ENCODE measurements around the gene PIEZO1. TPM values are rescaled to one million over a fixed set of nuclear protein-coding genes. Genes with fewer than 3 reads are reported as not detected.

Gene PIEZO1
- total and polyA plus RNA-seq, 2 donors (not counting 3 experiments of a cell fraction or from before 2014, with no cell fraction given), result 298 to 322 TPM

- H2AFZ ChIP-seq (ENCODE audit: low read depth, low read length), result no peak overlapping the region
- peak; percentile 31 for FAIRE-seq
- H3K9me1 ChIP-seq (replicated peaks; ENCODE audit: control insufficient read depth, extremely low read depth, insufficient read depth, low read length), result no peaks in the 10 kb centered on the region
- no peak overlapping the region for H3K4me3 ChIP-seq (replicated peaks in 1 of 3; ENCODE audit: insufficient read depth in 1 of 3, low read depth in 1 of 3, low read length in 3 of 3)
- H3K27me3 ChIP-seq (ENCODE audit: control insufficient read depth in 2 of 2, insufficient read depth in 2 of 2, low read length in 2 of 2), result no peaks in the 10 kb centered on the region
- dilution Hi-C loops (cut with MboI; ENCODE audit: extremely low pct_ligation_motif_present, low sequenced_read_pairs), result no loop called here
- H3K9ac ChIP-seq (replicated peaks; ENCODE audit: extremely low read depth, insufficient read depth, low read length), result no peak overlapping the region
- no peaks in the 10 kb centered on the region for H3K9me3 ChIP-seq (replicated peaks; ENCODE audit: control insufficient read depth, insufficient read depth, low read length)
- ChIA-PET POLR2A (no interaction called here), CTCF (no interaction called here)
- TF ChIP-seq CTCF (IDR thresholded peaks at IDR 0.05; ENCODE audit: extremely low read depth in 1 of 2, insufficient read depth in 1 of 2, low read depth in 1 of 2, low read length in 2 of 2) (peak; percentile 34 to 54), JUN (IDR thresholded peaks at IDR 0.05; ENCODE audit: borderline replicate concordance, insufficient read depth, insufficient read length, low read depth) (no peak)
- no peak overlapping the region for H3K4me2 ChIP-seq (ENCODE audit: insufficient read depth, low read length)
- intact Hi-C loops (cut with micrococcal nuclease), result no loop called here
- H3K36me3 ChIP-seq (ENCODE audit: control insufficient read depth in 2 of 2, extremely low read depth in 1 of 2, insufficient read depth in 2 of 2, low read length in 2 of 2), result peaks cover 4 to 21% of the 10 kb centered on the region in 2 experiments
- H3K4me1 ChIP-seq (ENCODE audit: control insufficient read depth, extremely low read depth, insufficient read depth, low read length), result peaks cover 28% of the 10 kb centered on the region
- H3K79me2 ChIP-seq (ENCODE audit: control insufficient read depth, insufficient read depth, low read length), result peaks cover 16% of the 10 kb centered on the region
- no peak for DNase-seq (ENCODE audit: low read depth, low spot score)
- no peaks in the 10 kb centered on the region for H4K20me1 ChIP-seq (replicated peaks; ENCODE audit: control insufficient read depth, extremely low read depth, insufficient read depth, low read length)
- no peak overlapping the region for H3K27ac ChIP-seq (ENCODE audit: insufficient read depth, low read depth, low read length)
- BruUV-seq (replicated peaks), result no TSS peak
Observed at GRCh38 chr16:88697831-88698615, 87.0 kb downstream of the PIEZO1 start.

DNA sequence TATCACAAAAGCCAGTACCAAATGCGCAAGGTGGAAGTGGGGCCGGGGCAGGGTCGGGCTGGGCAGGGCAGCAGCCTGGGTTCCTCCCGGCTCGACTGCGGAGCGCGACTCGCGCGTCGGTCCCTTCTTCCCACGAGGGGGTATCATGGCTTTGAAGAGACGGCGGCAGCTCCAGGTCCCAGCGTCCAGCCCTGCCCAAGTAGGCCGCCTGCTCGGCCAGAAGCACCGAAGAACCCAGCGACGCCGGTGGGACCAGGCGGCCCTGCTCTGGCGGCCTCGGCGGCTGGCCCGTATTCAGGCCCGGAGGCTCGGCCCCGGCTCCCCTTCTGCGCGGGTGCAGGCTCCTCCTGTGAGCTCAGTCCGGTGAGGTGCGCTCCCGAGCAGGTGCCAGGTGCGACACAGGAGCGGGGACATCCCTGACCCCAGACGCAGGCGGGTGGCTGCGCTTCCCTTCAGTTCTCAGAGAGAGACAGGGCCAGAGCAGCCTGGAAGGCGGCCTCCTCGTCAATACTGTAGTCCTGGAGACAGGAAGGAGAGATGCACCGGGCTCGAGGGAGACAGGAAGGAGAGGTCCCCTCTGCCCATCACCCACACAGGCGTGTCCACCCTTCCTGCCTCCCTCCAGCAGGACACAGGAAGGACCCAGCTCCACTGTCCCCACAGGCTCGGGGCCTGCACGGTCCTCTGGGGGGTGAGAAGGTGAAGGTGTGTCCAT is 87.7 kb downstream of the PIEZO1 start:
- no peak for TF ChIP-seq MYC (IDR thresholded peaks at IDR 0.05; ENCODE audit: low read depth, low read length)
- no peak for TF ChIP-seq EZH2 (IDR thresholded peaks at IDR 0.05; ENCODE audit: borderline replicate concordance, low read depth, low read length, severe bottlenecking)
- no peak for TF ChIP-seq FOS (IDR thresholded peaks at IDR 0.05; ENCODE audit: borderline replicate concordance, insufficient read depth, low read length)
- no peak for TF ChIP-seq GATA2 (IDR thresholded peaks at IDR 0.05; ENCODE audit: insufficient read depth, insufficient read length, low read depth, low read length)
- TF ChIP-seq JUN (IDR thresholded peaks at IDR 0.05; ENCODE audit: borderline replicate concordance, insufficient read depth, insufficient read length, low read depth), result no peak
- no peak for TF ChIP-seq POLR2AphosphoS5 (IDR thresholded peaks at IDR 0.05; ENCODE audit: insufficient read depth, low read depth, low read length)
- no peak for TF ChIP-seq CTCF (IDR thresholded peaks at IDR 0.05; ENCODE audit: extremely low read depth in 1 of 2, insufficient read depth in 1 of 2, low read depth in 1 of 2, low read length in 2 of 2)
- TF ChIP-seq POLR2A (IDR thresholded peaks at IDR 0.05; ENCODE audit: low read depth, low read length), result no peak
- TF ChIP-seq, protein P1, sequence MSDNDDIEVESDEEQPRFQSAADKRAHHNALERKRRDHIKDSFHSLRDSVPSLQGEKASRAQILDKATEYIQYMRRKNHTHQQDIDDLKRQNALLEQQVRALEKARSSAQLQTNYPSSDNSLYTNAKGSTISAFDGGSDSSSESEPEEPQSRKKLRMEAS (IDR thresholded peaks at IDR 0.05; ENCODE audit: insufficient read depth, insufficient read length), result no peak
- no peaks in the 10 kb centered on the region for H3K9me1 ChIP-seq (replicated peaks; ENCODE audit: control insufficient read depth, extremely low read depth, insufficient read depth, low read length)
- peaks cover 9% of the 10 kb centered on the region for H3K79me2 ChIP-seq (ENCODE audit: control insufficient read depth, insufficient read depth, low read length)
- no peak overlapping the region for H3K9ac ChIP-seq (replicated peaks; ENCODE audit: extremely low read depth, insufficient read depth, low read length)
- intact Hi-C loops (cut with micrococcal nuclease) (no loop called here), dilution Hi-C loops (cut with MboI; ENCODE audit: extremely low pct_ligation_motif_present, low sequenced_read_pairs) (no loop called here)
- CTCF ChIA-PET, result no interaction called here
- no peak overlapping the region for H3K27ac ChIP-seq (ENCODE audit: insufficient read depth, low read depth, low read length)
- H3K4me3 ChIP-seq (replicated peaks in 1 of 3; ENCODE audit: insufficient read depth in 1 of 3, low read depth in 1 of 3, low read length in 3 of 3), result no peak overlapping the region
- no peaks in the 10 kb centered on the region for H4K20me1 ChIP-seq (replicated peaks; ENCODE audit: control insufficient read depth, extremely low read depth, insufficient read depth, low read length)
- peaks cover 4 to 21% of the 10 kb centered on the region in 2 experiments for H3K36me3 ChIP-seq (ENCODE audit: control insufficient read depth in 2 of 2, extremely low read depth in 1 of 2, insufficient read depth in 2 of 2, low read length in 2 of 2)
- POLR2A ChIA-PET, result no interaction called here
- BruUV-seq (replicated peaks), result no TSS peak
- H3K9me3 ChIP-seq (replicated peaks; ENCODE audit: control insufficient read depth, insufficient read depth, low read length), result no peaks in the 10 kb centered on the region
- no peak overlapping the region for H3K4me2 ChIP-seq (ENCODE audit: insufficient read depth, low read length)
- peaks cover 20% of the 10 kb centered on the region for H3K4me1 ChIP-seq (ENCODE audit: control insufficient read depth, extremely low read depth, insufficient read depth, low read length)
- FAIRE-seq (no peak), DNase-seq (ENCODE audit: low read depth, low spot score) (no peak)
- H3K27me3 ChIP-seq (ENCODE audit: control insufficient read depth in 2 of 2, insufficient read depth in 2 of 2, low read length in 2 of 2), result no peaks in the 10 kb centered on the region
- H2AFZ ChIP-seq (ENCODE audit: low read depth, low read length), result no peak overlapping the region
